HCT116 (cell line): ENCODE results near the gene KRT7. TPM values are rescaled to one million over a fixed set of nuclear protein-coding genes. Genes with fewer than 3 reads are reported as not detected.

Source experiments
- ATAC-seq: fragments of 200-7000 bp; cut with Tn5 transposase; 2 replicates; pipeline ENCODE4 v1.9.1; 2020; ENCODE audit warnings: mild to moderate bottlenecking, moderate library complexity
- BruUV-seq: library from RNA; stranded (reverse); fragments of 400-500 nt; replicated peaks from 2 replicates; lab custom pipeline; 2021; lab: Mats Ljungman, UMichigan
- CTCF ChIA-PET: fragments of 300-600 bp; sonication (Branson Sonifier 250); formaldehyde crosslinking; loops from one replicate; lab custom pipeline; 2021; ENCODE audit warnings: antibody characterized with exemption; lab: Charles Lee
- POLR2A ChIA-PET: fragments of 300-600, 350-600 bp; sonication (Branson Sonifier 250); formaldehyde crosslinking; loops from one replicate; lab custom pipeline; 2021; ENCODE audit warnings: antibody characterized with exemption; lab: Charles Lee
- RAD21 ChIA-PET, 2 experiments: fragments of 300-600 bp; sonication (Branson Sonifier 250); formaldehyde crosslinking; loops; one replicate each; lab custom pipeline; 2023; ENCODE audit warnings: low total read pairs in 2 of 2; ENCODE audit not compliant: uncharacterized antibody in 2 of 2, unreplicated experiment in 2 of 2, low non-redundant PET in 1 of 2; lab: Charles Lee
- DNase-seq: peaks from one replicate; pipeline ENCODE4 v3.0.0-alpha.2; 2010; ENCODE audit warnings: low read depth, low spot score
- H2AFZ ChIP-seq: fragments of 200-600 bp; shearing (Covaris generic), sonication (generic); 2 replicates; pipeline ENCODE4 v1.6.1; 2017; ENCODE audit warnings: low read depth, mixed run types, mixed read lengths, antibody characterized with exemption, low read length; ENCODE audit not compliant: poor library complexity, severe bottlenecking
- H3K27ac ChIP-seq: 2 replicates; pipeline ENCODE4 v1.5.1; 2012; ENCODE audit warnings: low read depth, low read length
- H3K27me3 ChIP-seq: fragments of 200-600 bp; sonication (generic); 2 replicates; pipeline ENCODE4 v1.6.1; 2016; ENCODE audit warnings: mixed run types, low read length, mixed read lengths; ENCODE audit not compliant: insufficient read depth
- H3K36me3 ChIP-seq, 2 experiments: fragments of 200-500 bp in 1 of 2; fragments of 200-600 bp in 1 of 2; sonication (Bioruptor generic) in 1 of 2; sonication (generic) in 1 of 2; 2 replicates each; pipeline versions ENCODE4 v1.5.1 to v1.6.1; 2014 to 2016; ENCODE audit warnings: low read length in 2 of 2, inconsistent platforms in 1 of 2, mixed read lengths in 1 of 2, mixed run types in 1 of 2; ENCODE audit not compliant: insufficient read depth in 2 of 2, control insufficient read depth in 1 of 2
- H3K4me1 ChIP-seq, 2 experiments: fragments of 200-600 bp in 1 of 2; sonication (generic) in 1 of 2; 2 replicates each; pipeline versions ENCODE4 v1.5.1 to v1.6.1; 2012 to 2017; ENCODE audit warnings: low read length in 2 of 2, inconsistent platforms in 1 of 2, mild to moderate bottlenecking in 1 of 2, mixed read lengths in 1 of 2, mixed run types in 1 of 2, moderate library complexity in 1 of 2; ENCODE audit not compliant: insufficient read depth in 2 of 2, control insufficient read depth in 1 of 2
- H3K4me2 ChIP-seq: fragments of 200-600 bp; sonication (generic); 2 replicates; pipeline ENCODE4 v1.6.1; 2017; ENCODE audit warnings: mixed run types, low read length, mixed read lengths
- H3K4me3 ChIP-seq, 2 experiments: fragments of 200-600 bp in 1 of 2; sonication (generic) in 1 of 2; replicated peaks in 1 of 2; 2 replicates each; pipeline ENCODE4 v1.5.1; 2011 to 2016; ENCODE audit warnings: low read length in 2 of 2, control low read depth in 1 of 2, low read depth in 1 of 2, mild to moderate bottlenecking in 1 of 2, mixed read lengths in 1 of 2, mixed run types in 1 of 2
- H3K79me2 ChIP-seq: fragments of 200-600 bp; sonication (generic); 2 replicates; pipeline ENCODE4 v1.6.1; 2017; ENCODE audit warnings: mild to moderate bottlenecking, mixed run types, low read length, moderate library complexity, mixed read lengths; ENCODE audit not compliant: insufficient read depth
- H3K9ac ChIP-seq: fragments of 200-600 bp; sonication (generic); 2 replicates; pipeline ENCODE4 v1.6.1; 2016; ENCODE audit warnings: low read length, mixed read lengths
- H3K9me2 ChIP-seq: fragments of 200-600 bp; sonication (generic), shearing (Covaris generic); 2 replicates; pipeline ENCODE4 v1.6.1; 2017; ENCODE audit warnings: mixed run types, mild to moderate bottlenecking, moderate library complexity; ENCODE audit not compliant: insufficient read depth
- H3K9me3 ChIP-seq, 2 experiments: fragments of 200-500 bp in 1 of 2; fragments of 200-600 bp in 1 of 2; sonication (Bioruptor generic) in 1 of 2; sonication (generic) in 1 of 2; 2 replicates each; pipeline ENCODE4 v1.6.1; 2014 to 2017; ENCODE audit warnings: low read length in 2 of 2, mixed read lengths in 2 of 2, inconsistent platforms in 1 of 2, low read depth in 1 of 2, mild to moderate bottlenecking in 1 of 2, mixed run types in 1 of 2, moderate library complexity in 1 of 2; ENCODE audit not compliant: control insufficient read depth in 1 of 2, insufficient read depth in 1 of 2
- H4K20me1 ChIP-seq: fragments of 200-600 bp; sonication (generic), shearing (Covaris generic); 2 replicates; pipeline ENCODE4 v1.6.1; 2017; ENCODE audit warnings: mixed run types, mild to moderate bottlenecking, moderate library complexity; ENCODE audit not compliant: insufficient read depth
- CBX3 ChIP-seq: IDR thresholded peaks from 2 replicates; pipeline ENCODE4 v1.6.1; 2012; ENCODE audit warnings: low read depth
- ELF1 ChIP-seq: IDR thresholded peaks from 2 replicates; pipeline ENCODE4 v1.6.1; 2012; ENCODE audit warnings: low read depth, borderline replicate concordance
- EZH2 ChIP-seq: fragments of 200-600 bp; sonication (generic); IDR thresholded peaks from 2 replicates; pipeline ENCODE4 v1.6.1; 2017; ENCODE audit warnings: antibody characterized with exemption, mixed run types
- EZH2phosphoT487 ChIP-seq: fragments of 200-600 bp; IDR thresholded peaks from 2 replicates; pipeline ENCODE4 v1.6.1; 2018; ENCODE audit warnings: antibody characterized with exemption, borderline replicate concordance
- FOSL1 ChIP-seq: IDR thresholded peaks from 2 replicates; pipeline ENCODE4 v1.6.1; 2012; ENCODE audit warnings: low read depth
- JUND ChIP-seq: IDR thresholded peaks from 2 replicates; pipeline ENCODE4 v1.6.1; 2012
- RAD21 ChIP-seq: IDR thresholded peaks from 2 replicates; pipeline ENCODE4 v1.6.1; 2012; ENCODE audit warnings: low read depth, mild to moderate bottlenecking
- SRF ChIP-seq: IDR thresholded peaks from 2 replicates; pipeline ENCODE4 v1.6.1; 2012; ENCODE audit warnings: low read depth
- YY1 ChIP-seq: IDR thresholded peaks from 2 replicates; pipeline ENCODE4 v1.6.1; 2011; ENCODE audit warnings: low read length, low read depth, moderate library complexity, mild to moderate bottlenecking; ENCODE audit not compliant: insufficient replicate concordance; ENCODE audit errors: extremely low read depth
- ZNF274 ChIP-seq: fragments of 200-500 bp; sonication (Bioruptor generic); IDR thresholded peaks from 2 replicates; pipeline ENCODE4 v1.6.1; 2014; ENCODE audit warnings: mild to moderate bottlenecking, low read depth, low read length, inconsistent platforms
- intact Hi-C: fragments of 100-400 bp; cut with micrococcal nuclease; formaldehyde crosslinking; loops from 2 replicates; pipeline ENCODE4 v1.10.0; 2022
- total RNA-seq: library from RNA; stranded (reverse); gene quantifications from one replicate; pipeline ENCODE4 v1.2.1, GENCODE V29; 2021; ENCODE audit not compliant: unreplicated experiment
- TF ChIP-seq, protein P1 (sequence below): IDR thresholded peaks from 2 replicates; pipeline ENCODE4 v1.6.1; 2012; ENCODE audit warnings: low read depth
- TF ChIP-seq, protein P2 (sequence below): IDR thresholded peaks from 2 replicates; pipeline ENCODE4 v1.6.1; 2012
- TF ChIP-seq, protein P3 (sequence below): IDR thresholded peaks from 2 replicates; pipeline ENCODE4 v1.6.1; 2012

The KRT7 gene
- total RNA-seq, 1 experiment from 2014 or later = 72.6 TPM

DNA sequence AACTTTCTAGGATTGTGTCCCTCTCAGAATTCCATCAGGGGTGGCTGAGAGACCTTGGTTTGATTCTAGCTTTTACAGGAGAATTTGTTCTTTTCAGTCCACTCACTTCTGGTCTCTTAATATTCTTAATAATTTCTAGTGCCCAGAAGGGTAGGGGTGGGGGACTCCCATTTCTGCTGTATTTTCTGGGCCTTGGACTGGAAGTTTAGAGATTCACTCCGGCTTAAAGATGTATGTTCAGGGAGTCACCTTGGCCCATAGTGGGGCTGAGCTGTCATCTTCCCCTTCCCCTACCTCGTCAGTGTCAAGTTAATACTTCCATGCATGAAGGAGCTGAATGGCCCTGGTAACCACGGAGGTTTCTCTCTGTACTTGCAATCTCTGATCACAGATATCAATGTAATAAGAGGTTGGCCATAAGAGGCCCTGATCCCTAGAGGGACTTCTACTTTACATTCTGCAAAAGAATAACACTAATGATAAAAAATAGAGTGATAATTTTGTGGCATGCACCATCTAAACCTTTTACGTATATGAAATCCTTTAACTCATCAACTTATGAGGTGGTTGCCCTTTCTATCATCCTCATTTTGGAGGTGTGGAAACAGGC lies 51.6 kb downstream of the KRT7 start (continued):
- TF ChIP-seq, protein P1, sequence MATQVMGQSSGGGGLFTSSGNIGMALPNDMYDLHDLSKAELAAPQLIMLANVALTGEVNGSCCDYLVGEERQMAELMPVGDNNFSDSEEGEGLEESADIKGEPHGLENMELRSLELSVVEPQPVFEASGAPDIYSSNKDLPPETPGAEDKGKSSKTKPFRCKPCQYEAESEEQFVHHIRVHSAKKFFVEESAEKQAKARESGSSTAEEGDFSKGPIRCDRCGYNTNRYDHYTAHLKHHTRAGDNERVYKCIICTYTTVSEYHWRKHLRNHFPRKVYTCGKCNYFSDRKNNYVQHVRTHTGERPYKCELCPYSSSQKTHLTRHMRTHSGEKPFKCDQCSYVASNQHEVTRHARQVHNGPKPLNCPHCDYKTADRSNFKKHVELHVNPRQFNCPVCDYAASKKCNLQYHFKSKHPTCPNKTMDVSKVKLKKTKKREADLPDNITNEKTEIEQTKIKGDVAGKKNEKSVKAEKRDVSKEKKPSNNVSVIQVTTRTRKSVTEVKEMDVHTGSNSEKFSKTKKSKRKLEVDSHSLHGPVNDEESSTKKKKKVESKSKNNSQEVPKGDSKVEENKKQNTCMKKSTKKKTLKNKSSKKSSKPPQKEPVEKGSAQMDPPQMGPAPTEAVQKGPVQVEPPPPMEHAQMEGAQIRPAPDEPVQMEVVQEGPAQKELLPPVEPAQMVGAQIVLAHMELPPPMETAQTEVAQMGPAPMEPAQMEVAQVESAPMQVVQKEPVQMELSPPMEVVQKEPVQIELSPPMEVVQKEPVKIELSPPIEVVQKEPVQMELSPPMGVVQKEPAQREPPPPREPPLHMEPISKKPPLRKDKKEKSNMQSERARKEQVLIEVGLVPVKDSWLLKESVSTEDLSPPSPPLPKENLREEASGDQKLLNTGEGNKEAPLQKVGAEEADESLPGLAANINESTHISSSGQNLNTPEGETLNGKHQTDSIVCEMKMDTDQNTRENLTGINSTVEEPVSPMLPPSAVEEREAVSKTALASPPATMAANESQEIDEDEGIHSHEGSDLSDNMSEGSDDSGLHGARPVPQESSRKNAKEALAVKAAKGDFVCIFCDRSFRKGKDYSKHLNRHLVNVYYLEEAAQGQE = no peak
- TF ChIP-seq CBX3 = no peak
- no peak for TF ChIP-seq FOSL1
- TF ChIP-seq EZH2 = no peak
- TF ChIP-seq EZH2phosphoT487 = no peak
- no peak for TF ChIP-seq JUND
- no peak for TF ChIP-seq YY1

DNA sequence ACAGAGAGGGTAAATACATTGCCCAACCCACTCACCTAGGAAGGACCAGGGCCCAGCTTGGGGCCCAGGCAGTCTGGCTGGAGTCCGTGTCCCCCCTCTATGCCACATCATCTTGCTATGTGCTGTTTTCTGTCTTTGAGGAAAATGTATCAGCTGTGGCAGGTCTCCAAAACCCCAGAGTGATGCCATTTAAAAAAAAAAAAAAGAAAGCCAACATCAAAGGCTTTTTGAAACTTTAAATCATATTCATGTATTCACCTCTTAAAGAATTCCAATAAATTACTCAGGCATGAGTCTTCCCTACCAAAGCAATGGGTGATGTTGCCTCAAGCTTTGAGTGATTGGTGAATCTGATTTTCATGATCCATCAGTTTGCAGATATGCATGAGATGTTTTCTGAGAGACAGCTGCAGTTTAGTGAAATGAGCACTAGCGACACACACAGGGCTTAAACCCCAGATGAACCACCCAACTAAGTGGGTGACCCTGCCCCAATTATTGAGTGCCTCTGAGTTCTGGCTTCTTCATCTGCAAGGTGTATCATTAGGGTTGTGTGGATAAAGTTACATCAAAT lies 52.2 kb downstream of the KRT7 start:
- H2AFZ ChIP-seq = no peak overlapping the region
- DNase-seq (no peak), ATAC-seq (no peak)
- H3K79me2 ChIP-seq = no peaks in the 10 kb centered on the region
- no peaks in the 10 kb centered on the region for H4K20me1 ChIP-seq
- no TSS peak for BruUV-seq
- peaks cover 38 to 68% of the 10 kb centered on the region in 2 experiments for H3K4me1 ChIP-seq
- ChIA-PET RAD21 (no interaction called here), POLR2A (interaction anchor here (1.2 to 1.9 kb wide), 2 partner anchors 23 to 138 kb away, joined by 4 to 5 read pairs; no protein-coding TSS in a partner anchor), CTCF (interaction anchor here (1.0 to 1.4 kb wide), 4 partner anchors 21 to 594 kb away, joined by 3 to 7 read pairs (median 4); no protein-coding TSS in a partner anchor)
- no peaks in the 10 kb centered on the region for H3K9me3 ChIP-seq
- no peaks in the 10 kb centered on the region for H3K36me3 ChIP-seq
- no peaks in the 10 kb centered on the region for H3K9me2 ChIP-seq
- H3K27me3 ChIP-seq = no peaks in the 10 kb centered on the region
- H3K4me2 ChIP-seq = peak overlapping the region; percentile 27
- H3K9ac ChIP-seq = 0 out of 2 replicates have a peak overlapping the region, but pooled peaks have one; percentile 25
- no peak overlapping the region for H3K4me3 ChIP-seq
- H3K27ac ChIP-seq = no peak overlapping the region
- intact Hi-C loops = no loop called here
- TF ChIP-seq, protein P1 = no peak
- no peak for TF ChIP-seq EZH2
- TF ChIP-seq, protein P2, sequence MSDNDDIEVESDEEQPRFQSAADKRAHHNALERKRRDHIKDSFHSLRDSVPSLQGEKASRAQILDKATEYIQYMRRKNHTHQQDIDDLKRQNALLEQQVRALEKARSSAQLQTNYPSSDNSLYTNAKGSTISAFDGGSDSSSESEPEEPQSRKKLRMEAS = no peak
- TF ChIP-seq, protein P3, sequence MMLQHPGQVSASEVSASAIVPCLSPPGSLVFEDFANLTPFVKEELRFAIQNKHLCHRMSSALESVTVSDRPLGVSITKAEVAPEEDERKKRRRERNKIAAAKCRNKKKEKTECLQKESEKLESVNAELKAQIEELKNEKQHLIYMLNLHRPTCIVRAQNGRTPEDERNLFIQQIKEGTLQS = no peak
- TF ChIP-seq SRF = no peak
- TF ChIP-seq ELF1 = no peak
- TF ChIP-seq FOSL1 = no peak
- TF ChIP-seq RAD21 = no peak
- TF ChIP-seq ZNF274 = no peak
